NCI-H146 treated with DMSO at 0.1 percent for 48 hours (cell line): Measurements from ENCODE around the gene DNTTIP2.
"Not testable (repeated sequence)": the region's sequence is repeated elsewhere in the genome, so short reads cannot be mapped to it uniquely, and the experiment has no call there.

Experiments
- DNase-seq: peaks from one replicate; lab custom pipeline; 2025; ENCODE audit not compliant: unreplicated experiment; lab: John Stamatoyannopoulos, UW

Gene DNTTIP2

GRCh38 chr1:93878889-93879586, at the start of gene DNTTIP2:
TSS of gene DNTTIP2 (minus strand) at chr1:93879206. CDS start at chr1:93879148, 58 bp downstream.
- DNase-seq: peak; percentile 78

GRCh38 chr1:93925206-93925605, 46.2 kb upstream of the DNTTIP2 start:
- no peak for DNase-seq

GRCh38 chr1:93919780-93920179, 40.8 kb upstream of the DNTTIP2 start:
- DNase-seq: peak; percentile 25

GRCh38 chr1:93917302-93917701, 38.3 kb upstream of the DNTTIP2 start:
- no peak for DNase-seq

GRCh38 chr1:93910880-93911279, 31.9 kb upstream of the DNTTIP2 start:
- DNase-seq: not testable (repeated sequence)

- DNase-seq: no peak
Observed at GRCh38 chr1:93910305-93910704, 31.3 kb upstream of the DNTTIP2 start.

GRCh38 chr1:93909146-93910050, 30.4 kb upstream of the DNTTIP2 start, which contains the start of gene GCLM:
TSS of gene GCLM (minus strand) at chr1:93909430. CDS start at chr1:93909163, 267 bp downstream.
- DNase-seq: peak; percentile 77

GRCh38 chr1:93908394-93909145, 29.6 kb upstream of the DNTTIP2 start:
- peak; percentile 25 for DNase-seq

- no peak for DNase-seq
Observed at GRCh38 chr1:93907718-93908117, 28.7 kb upstream of the DNTTIP2 start.

GRCh38 chr1:93906480-93906879, 27.5 kb upstream of the DNTTIP2 start:
- DNase-seq: no peak

GRCh38 chr1:93905734-93906133, 26.7 kb upstream of the DNTTIP2 start:
- no peak for DNase-seq

- DNase-seq: no peak
Observed at GRCh38 chr1:93905051-93905450, 26.0 kb upstream of the DNTTIP2 start.

GRCh38 chr1:93904228-93904627, 25.2 kb upstream of the DNTTIP2 start:
- no peak for DNase-seq

- no peak for DNase-seq
Observed at GRCh38 chr1:93900723-93901504, 21.9 kb upstream of the DNTTIP2 start.

GRCh38 chr1:93899543-93900207, 20.7 kb upstream of the DNTTIP2 start:
- DNase-seq: no peak

GRCh38 chr1:93888900-93889299, 9.9 kb upstream of the DNTTIP2 start:
- no peak for DNase-seq

GRCh38 chr1:93882269-93882668, 3.3 kb upstream of the DNTTIP2 start:
- DNase-seq: no peak

GRCh38 chr1:93880731-93881130, 1.7 kb upstream of the DNTTIP2 start:
- no peak for DNase-seq

- DNase-seq: no peak
Observed at GRCh38 chr1:93878501-93878888, 511 bp downstream of the DNTTIP2 start.

GRCh38 chr1:93877529-93877928, 1.5 kb downstream of the DNTTIP2 start:
- no peak for DNase-seq
